GM19043 (cell line): ENCODE results near the gene CAPN9.

Source experiments
- ATAC-seq: cut with Tn5 transposase; IDR thresholded peaks from one replicate; pipeline ENCODE4 v1.9.1; 2021; ENCODE audit warnings: low read depth; ENCODE audit not compliant: unreplicated experiment

Gene CAPN9

DNA sequence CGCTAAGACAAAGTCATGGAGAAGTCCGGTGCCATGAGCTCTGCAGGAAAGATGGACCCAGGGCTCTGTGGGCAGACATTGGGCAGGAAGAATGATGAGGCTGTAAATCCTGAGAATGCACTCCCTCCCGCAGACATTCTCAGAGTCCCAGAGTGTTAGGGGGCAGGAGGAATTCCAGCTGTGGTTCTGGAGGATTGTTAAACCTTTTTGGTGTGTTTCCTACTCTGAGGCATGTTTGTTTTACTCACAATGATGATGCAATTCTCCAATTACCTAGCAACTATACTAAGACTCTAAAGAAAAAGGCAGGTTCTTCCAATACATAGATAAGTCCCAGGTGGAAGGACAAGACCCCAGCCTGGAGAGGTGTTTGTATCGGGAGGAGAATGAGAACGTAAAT lies 2.8 kb upstream of the CAPN9 start:
- ATAC-seq: no peak

DNA sequence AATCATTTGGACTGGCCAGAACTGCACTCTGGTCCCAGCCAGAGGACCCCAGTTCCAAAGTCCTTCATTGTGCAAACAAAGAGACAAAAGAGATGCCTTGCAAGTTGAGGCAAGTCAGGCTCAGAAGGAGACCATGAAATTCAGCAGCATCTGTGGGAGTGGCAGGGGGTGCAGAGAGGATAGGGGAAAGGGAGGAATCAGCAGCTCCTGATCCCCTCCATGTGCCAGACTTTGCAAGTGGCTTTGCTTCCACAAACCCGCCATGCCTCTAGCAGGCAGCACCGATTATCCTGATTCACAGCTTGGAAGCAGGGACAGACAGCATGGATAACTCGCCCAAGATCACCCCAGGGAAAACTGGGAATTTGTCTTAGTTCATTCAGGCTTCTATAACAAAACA lies 2.1 kb upstream of the CAPN9 start:
- ATAC-seq: no peak

DNA sequence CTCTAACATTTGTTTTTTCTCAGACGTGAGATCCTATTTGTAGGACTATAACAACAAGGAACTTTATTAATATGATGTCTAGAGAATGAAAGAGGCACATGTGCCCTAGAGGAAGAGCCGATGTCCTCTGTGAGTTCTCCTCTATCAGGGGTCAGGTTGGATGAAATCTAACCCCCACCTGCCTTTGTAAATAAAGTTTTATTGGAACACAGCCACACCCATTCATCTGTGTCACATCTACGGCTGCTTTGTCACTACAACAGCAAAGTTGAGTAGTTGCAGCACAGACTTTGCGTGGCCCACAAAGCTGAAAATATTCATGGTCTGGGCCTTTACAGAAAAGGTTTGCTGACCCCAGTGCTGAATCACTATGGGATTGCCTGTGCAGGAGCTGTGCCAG lies 571 bp upstream of the CAPN9 start:
- no peak for ATAC-seq

DNA sequence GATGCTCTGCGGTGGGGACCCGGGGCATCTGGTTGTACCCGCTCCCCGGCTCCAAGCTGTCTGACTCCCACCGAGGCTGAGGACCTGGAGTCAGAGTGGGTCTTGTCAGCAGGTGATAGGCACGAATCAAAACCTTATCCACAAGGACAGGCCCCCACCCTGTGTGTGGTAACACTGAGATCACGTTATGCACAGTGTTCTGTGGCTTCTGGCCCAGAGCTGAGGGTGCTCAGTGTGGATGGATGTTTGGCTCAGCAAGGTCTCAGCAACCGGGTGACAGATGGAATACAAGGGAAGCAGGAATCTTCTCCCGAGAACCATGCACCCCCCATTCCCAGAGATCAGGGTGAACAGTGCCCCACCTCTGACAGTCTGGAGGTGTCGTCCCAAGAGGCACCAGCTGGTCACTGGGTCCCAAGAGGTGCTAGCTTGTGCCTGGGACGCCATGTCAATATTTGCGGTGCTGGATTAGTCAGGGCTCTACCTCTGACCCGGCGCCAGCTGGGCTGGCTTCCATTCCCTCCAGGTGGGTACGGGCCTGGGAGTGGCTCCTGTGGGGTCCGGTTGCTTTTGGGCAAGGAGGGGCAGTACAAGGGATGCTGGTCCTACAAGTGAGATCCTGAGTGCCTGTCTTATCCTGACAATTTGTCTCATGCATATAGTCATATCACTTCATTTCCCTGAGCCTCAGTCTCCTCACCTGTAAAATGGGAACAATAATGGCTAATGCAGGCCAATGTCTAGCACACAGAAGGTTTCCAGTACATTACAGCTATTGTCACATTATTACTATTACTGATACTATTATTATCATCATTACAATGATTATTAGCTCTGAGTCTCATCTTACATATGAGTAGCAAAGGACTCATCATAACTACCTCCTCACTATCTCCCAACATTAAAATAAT lies 957 bp downstream of the CAPN9 start:
- no peak for ATAC-seq

DNA sequence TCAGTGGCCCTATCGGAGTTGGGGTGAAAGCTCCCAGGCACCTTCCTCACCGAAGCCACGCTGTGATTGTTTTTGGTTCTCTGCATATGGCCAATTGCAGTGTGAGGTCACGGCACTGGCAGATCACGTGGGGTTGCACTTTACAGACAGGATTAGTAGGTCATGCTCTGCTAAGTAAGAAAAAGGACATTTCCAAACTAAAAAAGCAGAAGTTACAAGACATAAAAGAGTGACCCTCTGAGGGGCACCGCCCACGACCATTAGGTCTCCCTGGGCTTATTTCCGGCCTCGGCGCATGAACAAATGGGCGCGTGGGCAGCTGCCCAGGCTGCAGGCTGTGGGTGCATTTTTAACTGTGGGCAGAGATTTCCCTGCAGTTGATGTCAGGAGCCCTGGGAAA lies 2.0 kb downstream of the CAPN9 start:
- ATAC-seq: peak; percentile 66

DNA sequence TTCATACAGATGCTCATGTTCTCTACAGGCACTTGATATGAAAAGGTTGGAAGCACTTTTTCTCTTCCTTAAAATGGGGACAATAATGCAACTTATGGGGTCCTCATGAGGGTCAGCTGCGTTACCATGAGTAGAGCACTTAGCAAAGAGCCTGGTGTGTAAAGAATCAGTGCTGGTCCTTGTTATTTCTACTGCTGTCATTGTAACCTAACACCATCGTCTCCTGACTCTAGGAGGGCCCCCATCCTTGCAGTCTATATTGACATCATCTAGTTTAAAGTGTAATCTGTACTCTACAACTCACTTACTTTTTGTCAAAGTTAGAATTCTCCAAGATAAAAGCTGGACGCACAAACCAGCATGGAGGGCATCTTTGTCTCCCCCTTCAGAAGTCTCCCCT lies 2.4 kb downstream of the CAPN9 start:
- no peak for ATAC-seq

DNA sequence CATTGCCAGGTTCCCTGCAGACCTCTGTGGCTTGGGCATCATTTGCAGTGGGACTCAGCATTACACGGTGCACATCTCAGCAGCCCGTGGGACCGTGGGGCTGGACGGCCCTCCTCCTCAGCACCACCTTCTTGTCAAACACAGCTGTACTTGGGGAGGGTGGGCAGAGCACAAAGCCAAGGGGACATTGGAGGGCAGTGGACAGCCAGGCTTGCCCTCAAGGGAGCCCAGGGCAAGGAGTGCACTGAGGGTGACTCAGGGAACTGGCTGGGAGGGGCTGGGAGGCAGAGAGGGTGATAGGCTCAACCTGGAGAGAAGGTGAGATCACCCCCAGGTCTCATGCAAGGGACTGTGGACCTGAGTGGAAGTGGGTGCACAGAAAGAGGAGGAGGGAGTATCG lies 3.4 kb downstream of the CAPN9 start:
- ATAC-seq: no peak

DNA sequence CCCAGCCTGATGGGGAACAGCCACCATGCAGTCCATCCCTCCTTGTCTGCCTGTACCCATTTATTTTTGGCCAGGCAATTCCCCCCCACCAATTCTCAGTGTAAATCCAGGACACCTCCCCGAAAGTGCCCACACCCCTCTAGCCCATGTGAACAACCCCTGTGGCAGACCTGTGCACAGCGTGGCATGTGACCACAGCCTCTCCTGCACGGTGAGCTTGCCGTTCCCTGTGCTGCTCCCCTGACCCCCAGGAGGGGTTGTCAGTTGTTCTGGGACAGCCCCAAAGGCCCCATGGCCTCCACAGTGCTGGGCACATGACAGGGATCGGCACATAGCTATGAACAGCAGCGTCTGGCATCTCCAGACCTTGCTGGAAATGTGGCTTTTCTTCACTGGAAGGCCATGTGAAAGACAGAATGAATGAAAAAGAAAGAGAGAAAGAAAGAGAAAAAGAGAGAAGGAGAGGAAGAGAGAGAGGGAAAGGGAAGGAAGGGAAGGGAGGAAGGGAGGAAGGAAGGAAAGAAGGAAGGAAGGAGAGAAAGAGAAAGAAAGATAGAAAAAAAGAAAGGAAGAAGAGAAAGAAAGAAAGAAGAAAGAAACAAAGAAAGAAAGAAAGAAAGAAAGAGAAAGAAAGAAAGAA lies 3.9 kb downstream of the CAPN9 start:
- ATAC-seq: no peak

DNA sequence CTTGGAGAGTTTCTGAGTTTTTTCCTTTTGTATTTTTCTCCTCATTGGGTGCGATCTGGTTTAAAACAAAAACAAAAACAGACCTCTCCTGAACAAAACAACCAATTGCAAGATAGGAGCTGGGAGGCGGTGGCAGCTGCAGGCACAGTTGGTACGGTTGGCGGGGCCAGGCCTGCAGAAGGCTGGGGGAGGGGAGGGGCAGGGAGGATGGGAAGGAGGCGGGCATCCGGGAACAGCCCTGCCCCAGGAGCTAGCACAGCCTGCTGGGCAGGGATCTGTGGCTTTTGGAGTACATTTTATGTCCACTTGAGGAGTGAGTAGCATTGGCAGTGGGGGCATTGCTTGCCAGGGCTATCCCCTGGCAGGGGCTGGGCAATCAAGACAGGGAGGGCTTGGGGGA lies 5.2 kb downstream of the CAPN9 start:
- no peak for ATAC-seq

DNA sequence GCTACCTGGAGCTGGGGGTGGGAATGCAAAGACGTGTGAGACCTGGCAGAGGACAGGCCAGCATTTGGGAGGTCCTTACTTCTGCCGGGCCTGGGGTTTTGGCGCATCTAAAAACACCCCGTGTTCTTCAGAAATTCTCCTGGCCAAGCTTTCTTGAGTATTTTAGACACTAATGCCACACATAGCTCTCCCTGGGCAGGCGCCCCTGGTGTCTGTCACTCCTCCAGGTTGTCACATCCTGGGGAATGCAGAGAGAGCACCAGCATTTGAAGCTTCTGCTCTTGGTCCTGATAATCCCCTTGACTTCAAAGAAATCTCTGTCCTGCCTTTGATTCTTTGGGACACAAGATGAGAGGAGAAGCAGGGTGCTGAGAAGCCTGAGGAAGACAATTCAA lies 6.0 kb downstream of the CAPN9 start:
- no peak for ATAC-seq

DNA sequence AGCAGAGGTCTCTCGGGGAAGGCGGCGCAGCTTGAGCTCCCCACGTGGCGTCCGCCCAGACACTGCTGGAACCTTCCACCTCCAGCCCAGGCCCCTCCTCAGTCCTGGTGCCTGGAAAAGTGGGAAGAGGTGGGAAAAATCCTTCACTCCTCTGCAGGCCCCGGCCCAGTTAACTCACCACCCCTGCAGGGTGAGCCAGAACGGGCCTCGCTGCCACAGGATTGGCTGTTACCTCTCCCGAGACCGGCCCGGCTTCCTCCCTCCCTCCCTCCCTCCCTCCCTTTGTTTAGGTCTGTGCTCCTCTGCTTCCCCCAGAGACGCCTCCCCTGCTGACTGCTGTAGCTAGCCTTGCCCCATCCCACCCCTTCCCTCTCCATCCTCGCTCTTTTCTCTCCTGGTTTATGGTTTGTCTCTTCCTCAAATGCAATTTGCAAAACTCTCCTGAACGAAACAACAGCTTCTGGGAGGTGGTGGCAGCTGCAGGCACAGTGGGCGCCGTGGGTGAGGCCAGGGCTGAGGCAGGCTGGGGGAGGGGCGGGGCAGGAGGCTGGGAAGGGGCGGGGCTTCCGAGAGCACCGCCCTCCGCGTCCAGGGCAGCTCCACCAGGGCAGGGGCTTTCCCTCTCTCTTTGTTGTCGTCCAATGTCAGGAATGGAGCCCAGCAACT lies 6.5 kb downstream of the CAPN9 start:
- ATAC-seq: no peak

DNA sequence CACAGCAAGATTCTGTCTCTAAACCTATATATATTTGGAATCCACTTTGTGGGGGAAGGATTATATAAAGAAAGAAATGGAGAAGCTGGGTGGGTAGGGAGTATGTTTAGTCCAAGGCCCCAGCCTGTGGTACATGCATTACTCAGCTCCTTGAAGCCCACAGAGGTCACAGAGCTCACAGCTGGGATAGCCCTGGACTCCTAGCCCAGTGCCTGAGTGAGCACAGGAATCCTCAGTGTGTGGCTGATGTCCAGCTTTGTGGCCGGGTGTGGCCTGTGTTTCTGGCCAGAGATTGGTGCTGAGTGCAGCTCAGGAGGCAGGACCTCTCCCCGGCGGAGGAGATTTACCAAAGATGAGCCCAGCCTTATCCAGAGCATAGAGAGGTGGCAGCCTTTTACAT lies 7.6 kb downstream of the CAPN9 start:
- ATAC-seq: no peak

DNA sequence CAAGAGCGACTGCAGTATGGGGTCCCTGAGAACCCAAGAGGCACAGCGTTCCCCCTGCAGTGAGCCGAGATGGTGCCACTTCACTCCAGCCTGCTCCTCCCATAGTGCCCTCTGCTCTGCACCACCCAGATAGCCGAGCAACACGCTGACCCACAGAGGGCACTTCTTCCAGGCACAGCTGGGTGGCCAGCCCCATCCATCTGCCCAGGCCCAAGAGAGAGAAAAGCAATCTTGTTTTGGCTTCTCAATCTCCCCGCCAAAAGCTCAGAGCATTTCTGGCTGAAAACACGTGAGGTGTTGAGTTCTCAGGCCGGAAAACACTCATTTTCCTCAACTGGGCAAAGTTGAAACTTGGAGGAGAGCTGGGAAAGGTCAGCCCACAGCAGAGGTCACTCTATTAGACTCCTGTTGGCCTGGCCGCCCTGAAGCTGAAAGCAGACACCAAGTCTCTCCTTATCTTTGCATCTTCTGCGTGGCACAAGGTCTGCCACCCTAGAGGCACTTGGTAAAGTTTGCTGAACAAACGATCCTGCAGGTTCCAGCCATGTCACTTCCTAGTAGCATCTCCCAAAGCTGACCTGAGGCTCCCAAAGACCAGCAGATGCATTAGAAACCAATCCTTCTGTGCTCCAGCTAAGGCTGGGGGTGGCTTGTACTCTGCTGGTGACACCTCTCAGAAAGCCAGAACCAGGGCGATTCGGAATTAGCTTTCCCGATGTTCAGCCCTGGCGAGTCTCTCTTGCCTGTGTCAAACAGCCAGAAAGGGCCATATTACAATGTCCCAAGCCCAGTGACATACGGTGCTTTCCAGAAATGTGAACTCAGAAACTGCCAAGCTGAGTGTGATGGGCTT lies 10.9 kb downstream of the CAPN9 start:
- ATAC-seq: no peak

DNA sequence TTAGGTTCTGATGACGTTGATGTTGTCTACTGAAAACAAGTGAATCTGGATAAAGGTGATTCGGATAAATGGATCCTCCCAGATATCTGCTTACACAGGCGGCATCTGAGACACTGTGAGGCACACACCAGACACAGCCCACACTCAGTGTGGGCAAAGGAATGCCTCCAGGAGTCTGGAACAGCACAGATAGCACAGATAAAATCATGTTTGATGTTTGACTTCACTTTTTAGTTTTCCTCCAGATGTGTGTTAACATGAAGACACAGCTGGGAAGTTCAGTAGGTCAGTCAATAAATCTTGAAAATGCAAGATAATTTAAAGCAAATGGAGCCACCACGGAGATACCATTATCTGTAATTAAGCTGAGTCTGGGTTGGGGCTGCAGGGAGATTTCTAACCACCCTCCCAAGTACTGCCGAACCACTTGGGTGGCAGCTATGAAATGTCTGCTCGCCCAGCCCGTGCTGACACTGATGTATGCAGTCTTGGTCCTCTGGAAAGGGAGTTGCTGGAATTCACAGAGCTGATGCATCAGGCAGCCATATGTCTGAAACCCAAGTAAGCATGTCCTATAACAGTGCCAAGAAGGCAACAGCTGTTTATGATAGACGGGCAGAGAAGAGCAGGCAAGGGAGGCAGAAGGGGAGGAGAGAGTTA lies 11.7 kb downstream of the CAPN9 start:
- no peak for ATAC-seq

DNA sequence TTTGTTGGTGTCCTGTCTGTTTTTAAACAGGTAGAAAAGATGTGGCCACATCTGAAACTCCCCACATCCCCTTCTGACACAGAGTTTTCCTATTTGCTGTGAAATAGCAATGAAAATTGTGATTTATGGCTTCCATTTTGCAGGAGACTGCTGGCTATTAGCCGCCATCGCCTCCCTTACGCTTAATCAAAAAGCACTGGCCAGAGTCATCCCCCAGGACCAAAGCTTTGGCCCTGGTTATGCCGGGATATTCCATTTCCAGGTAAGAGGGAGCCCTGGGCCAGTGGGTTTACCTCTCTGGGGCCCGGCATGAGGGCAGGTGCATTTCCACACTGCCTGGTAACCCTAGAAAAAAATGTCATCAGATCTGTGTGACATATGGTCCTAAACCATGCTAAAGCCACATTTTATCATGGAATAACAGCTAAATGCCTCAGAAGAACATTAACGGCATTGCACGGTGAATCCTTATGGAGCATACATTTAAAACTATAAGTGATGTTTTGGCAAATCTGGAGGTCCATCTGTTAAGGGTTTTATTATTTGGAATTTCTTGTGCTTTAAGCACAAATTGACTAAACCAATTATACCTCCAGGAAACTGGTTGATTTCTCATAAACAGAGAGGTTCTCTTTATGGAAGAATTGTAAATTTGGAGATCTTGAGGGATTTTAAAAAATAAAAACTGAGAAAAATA lies 12.3 kb downstream of the CAPN9 start:
- no peak for ATAC-seq

DNA sequence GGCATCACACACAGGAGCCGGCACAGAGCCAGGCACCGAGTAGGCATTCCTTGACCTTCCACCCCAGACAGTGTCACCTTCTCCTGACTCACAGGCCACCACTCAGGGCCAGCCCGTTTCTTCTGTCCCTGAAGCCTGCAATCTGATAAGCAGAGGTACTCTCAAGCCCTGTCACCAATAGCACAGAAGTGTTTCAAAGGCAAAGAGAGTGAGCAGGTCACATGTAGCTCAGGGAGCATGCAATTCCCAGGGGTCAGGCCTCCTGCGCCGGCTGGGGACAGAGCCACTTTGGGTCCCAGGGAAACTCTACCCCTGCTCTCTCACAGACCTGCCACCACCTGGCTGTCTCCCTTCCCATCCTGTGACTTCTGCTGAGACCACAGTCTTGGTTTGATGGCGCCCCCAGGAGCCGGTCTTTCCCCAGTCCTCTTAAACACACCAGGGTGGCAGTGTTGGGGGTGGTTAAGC lies 13.2 kb downstream of the CAPN9 start:
- ATAC-seq: no peak

DNA sequence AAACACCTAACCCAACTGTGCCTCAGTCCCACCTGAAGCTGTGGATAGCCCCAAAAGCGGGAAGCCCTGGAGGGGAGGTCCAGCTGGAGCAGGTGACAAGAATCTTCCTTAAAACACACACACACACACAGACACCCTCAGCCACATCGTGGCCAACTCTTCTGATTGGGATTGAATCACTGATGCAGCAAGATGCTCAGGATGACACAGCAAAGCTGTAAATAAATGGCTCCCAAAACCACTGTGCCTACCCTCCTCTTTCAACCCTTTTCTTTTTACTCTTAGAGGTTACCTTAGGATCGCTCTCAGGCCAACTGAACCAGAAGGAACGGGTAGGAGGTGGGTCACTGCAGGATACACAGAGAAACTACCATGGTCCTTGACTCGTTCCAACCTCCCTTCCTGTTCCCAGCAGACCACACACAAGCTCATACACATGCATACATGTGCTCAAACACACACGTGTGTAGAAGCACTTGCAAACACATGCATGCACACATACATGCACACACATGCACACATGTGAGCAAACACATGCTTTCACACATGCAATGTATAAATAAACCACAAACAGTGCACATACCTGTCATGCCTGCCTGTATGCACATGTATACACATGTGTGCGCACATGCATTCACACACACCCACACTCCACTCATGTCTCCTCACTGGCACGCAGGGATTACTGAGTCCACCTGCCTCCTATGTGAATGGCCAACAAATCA lies 14.4 kb downstream of the CAPN9 start:
- no peak for ATAC-seq

DNA sequence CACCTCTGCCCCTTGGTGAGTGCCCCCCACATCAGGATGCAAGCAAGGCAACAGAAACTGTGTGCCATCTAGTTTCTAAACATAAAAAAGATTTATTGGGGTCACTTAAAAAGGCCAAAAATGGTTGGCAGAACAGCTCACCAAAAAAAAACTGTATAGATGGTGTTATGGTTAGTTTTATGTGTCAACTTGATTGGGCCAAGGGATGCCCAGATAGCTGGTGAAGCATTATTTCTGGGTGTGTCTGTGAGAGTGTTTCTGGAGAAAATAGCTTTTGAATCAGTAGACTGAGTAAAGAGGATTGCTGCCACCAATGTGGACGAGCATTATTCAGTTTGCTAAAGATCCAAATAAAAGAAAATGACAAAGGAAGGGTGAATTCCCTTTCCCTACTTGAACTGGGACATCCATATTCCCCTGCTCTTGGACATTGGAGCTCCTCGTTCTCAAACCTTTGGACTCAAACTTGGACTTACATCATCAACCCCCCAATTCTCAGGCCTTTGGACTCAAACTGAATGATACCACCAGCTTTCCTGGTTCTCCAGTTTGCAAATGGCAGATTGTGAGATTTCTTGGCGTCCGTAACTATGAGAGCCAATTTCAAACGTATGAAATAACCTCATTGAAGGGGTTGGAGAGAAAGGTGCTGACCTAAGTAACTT lies 16.9 kb downstream of the CAPN9 start:
- ATAC-seq: no peak
